Measurements from ENCODE around the gene EHD3.

EHD3 gene

GRCh38 chr2:31296641-31297287 is 62.8 kb downstream of the EHD3 start:
- DNase-seq, result no peak

DNA sequence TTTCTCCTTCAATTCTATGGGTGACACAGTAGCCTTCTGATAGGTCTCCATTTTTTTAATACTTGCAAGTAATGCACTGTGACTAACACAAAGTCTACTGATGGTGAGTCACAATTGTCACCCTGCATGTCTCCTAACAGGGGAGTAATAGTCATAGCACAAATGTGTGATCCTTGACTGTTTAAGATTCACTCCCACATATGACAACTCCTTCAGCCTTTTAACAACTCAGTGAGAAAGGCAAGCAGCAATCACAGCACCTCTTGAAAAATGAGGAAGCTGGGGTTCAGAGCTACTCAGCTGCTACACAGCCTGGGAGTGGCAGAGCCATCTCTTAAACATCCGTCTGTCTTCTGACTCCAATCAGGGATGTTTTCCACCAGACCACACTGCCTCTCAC is 63.8 kb downstream of the EHD3 start:
- peak; percentile 61 for DNase-seq

DNA sequence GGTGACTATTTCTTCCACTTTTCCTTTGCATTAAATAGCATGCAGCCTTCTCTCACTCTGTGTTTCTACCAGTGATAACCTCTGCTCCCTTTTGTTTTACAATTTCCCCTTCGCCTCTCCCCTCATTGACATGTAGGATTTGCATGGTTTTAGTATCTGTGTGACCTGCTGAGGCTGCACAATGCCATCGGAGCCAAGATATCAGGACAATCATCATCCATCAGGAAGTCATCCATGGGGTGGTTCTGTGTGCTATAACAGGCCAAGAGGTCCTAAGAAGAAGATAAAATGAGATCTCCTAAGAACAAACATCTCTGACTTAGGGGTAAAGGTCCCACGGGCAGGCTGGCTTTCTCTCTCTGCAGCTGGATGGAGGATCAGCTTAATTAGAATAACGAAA is 65.6 kb downstream of the EHD3 start:
- DNase-seq, result no peak

- DNase-seq, result no peak
Measured at GRCh38 chr2:31300309-31300708, 66.4 kb downstream of the EHD3 start.

DNA sequence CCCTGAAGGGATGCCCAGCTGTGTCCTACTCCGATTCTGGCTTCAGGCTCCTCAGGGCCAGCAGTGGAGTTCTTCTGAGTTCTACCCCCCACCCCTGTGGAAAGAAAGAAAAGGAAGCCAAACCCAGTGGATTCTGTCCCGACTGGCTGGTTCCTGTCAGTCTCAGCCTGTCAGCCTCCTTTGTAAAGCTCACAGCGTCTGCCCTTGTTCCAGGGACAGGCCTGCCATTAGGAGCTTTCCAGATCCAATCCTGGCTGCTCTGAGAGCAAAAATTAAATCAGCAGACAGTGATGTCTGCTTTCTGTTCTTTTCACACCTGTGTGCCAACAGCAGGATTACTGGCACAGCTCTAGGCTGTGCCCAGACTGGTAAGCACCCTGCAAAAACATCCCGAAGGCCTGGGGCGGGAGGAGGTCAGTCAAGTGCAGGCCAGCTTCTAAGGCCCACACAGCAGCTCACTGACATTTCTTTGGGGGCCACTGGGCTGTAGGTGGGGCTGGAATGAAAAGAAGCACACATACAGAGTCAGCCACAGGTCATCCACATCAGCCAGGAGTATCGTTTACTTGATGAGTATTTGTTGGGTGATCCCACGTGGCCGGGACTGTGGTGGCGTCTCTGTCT is 69.1 kb downstream of the EHD3 start:
- DNase-seq, result no peak

DNA sequence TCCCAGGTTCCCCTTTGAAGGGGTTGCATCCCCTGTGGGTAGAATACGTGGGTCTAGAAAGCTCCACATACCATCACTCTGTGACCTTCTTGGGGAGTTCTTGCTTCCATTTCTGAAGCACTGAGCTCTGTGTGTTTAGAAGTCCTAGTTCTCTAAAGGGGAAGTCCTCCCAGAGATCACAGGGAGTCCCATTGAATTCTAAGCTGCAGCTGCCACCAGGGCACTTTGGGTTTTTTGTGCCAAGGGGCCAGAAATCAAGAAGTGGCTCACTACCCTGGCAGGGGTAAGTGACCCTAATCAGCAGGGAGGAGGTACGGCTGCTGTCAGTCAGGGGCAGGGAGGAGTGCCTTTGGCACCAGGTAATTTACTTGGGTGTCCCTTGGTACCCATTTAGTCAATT is 70.9 kb downstream of the EHD3 start:
- no peak for DNase-seq

GRCh38 chr2:31312898-31313297 is 78.9 kb downstream of the EHD3 start:
- peak; percentile 19 for DNase-seq

- no peak for DNase-seq
Measured at GRCh38 chr2:31314761-31315160, 80.8 kb downstream of the EHD3 start.

GRCh38 chr2:31317396-31317795 is 83.4 kb downstream of the EHD3 start:
- DNase-seq, result no peak

GRCh38 chr2:31318361-31319336 is 84.7 kb downstream of the EHD3 start:
- peak; percentile 75 for DNase-seq
